Measurements from ENCODE around the gene COPS2.

GRCh38 chr15:49121901-49122300 lies 33.5 kb downstream of the COPS2 start:
- TF ChIP-seq, protein P1, sequence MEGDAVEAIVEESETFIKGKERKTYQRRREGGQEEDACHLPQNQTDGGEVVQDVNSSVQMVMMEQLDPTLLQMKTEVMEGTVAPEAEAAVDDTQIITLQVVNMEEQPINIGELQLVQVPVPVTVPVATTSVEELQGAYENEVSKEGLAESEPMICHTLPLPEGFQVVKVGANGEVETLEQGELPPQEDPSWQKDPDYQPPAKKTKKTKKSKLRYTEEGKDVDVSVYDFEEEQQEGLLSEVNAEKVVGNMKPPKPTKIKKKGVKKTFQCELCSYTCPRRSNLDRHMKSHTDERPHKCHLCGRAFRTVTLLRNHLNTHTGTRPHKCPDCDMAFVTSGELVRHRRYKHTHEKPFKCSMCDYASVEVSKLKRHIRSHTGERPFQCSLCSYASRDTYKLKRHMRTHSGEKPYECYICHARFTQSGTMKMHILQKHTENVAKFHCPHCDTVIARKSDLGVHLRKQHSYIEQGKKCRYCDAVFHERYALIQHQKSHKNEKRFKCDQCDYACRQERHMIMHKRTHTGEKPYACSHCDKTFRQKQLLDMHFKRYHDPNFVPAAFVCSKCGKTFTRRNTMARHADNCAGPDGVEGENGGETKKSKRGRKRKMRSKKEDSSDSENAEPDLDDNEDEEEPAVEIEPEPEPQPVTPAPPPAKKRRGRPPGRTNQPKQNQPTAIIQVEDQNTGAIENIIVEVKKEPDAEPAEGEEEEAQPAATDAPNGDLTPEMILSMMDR (IDR thresholded peaks at IDR 0.05) = no peak
- TF ChIP-seq ZFX (IDR thresholded peaks at IDR 0.05; ENCODE audit: borderline replicate concordance) = no peak
